Neutrophil (primary cell): Measurements from ENCODE around the gene GALNT17.

Source experiments
- H3K27ac ChIP-seq: fragments of 200-600 bp; sonication (generic); 2 replicates; pipeline ENCODE4 v1.5.1; 2016; ENCODE audit warnings: mild to moderate bottlenecking, moderate library complexity
- H3K27me3 ChIP-seq: fragments of 200-600 bp; sonication (generic); 2 replicates; pipeline ENCODE4 v1.6.0; 2016; ENCODE audit warnings: mild to moderate bottlenecking
- H3K36me3 ChIP-seq: fragments of 200-600 bp; sonication (generic); 2 replicates; pipeline ENCODE4 v1.5.1; 2017
- H3K4me1 ChIP-seq, 2 experiments: fragments of 200-600 bp in 1 of 2; sonication (generic) in 1 of 2; 1 replicate in 1 of 2; 2 replicates in 1 of 2; pipeline versions ENCODE4 v1.5.1 to v1.6.1; 2013 to 2016; ENCODE audit warnings: low read depth in 1 of 2, low read length in 1 of 2, mild to moderate bottlenecking in 1 of 2, moderate library complexity in 1 of 2; ENCODE audit not compliant: control insufficient read depth in 1 of 2, insufficient read depth in 1 of 2
- H3K4me3 ChIP-seq, 2 experiments: fragments of 200-600 bp in 1 of 2; sonication (generic) in 1 of 2; 1 replicate in 1 of 2; 2 replicates in 1 of 2; pipeline ENCODE4 v1.5.1; 2013 to 2016; ENCODE audit warnings: low read depth in 1 of 2, low read length in 1 of 2, mild to moderate bottlenecking in 1 of 2, moderate library complexity in 1 of 2
- H3K9me3 ChIP-seq: fragments of 200-600 bp; sonication (generic); 2 replicates; pipeline ENCODE4 v1.5.1; 2016
- CTCF ChIP-seq: fragments of 200-600 bp; sonication (generic); IDR thresholded peaks from 2 replicates; pipeline ENCODE4 v1.5.1; 2016; ENCODE audit warnings: antibody characterized with exemption

GALNT17 gene

GRCh38 chr7:71539615-71540014, 407.7 kb downstream of the GALNT17 start:
- Histone ChIP-seq H3K36me3 (no peaks in the 10 kb centered on the region), H3K9me3 (no peaks in the 10 kb centered on the region), H3K27ac (no peak overlapping the region), H3K4me1 (no peaks in the 10 kb centered on the region), H3K4me3 (no peak overlapping the region), H3K27me3 (no peaks in the 10 kb centered on the region)
- no peak for TF ChIP-seq CTCF

- Histone ChIP-seq H3K4me1 (no peaks in the 10 kb centered on the region), H3K27me3 (no peaks in the 10 kb centered on the region), H3K36me3 (no peaks in the 10 kb centered on the region), H3K27ac (no peak overlapping the region), H3K4me3 (no peak overlapping the region), H3K9me3 (no peaks in the 10 kb centered on the region)
- no peak for TF ChIP-seq CTCF
Measured at GRCh38 chr7:71541707-71542353, 409.9 kb downstream of the GALNT17 start.

- Histone ChIP-seq H3K27ac (no peak overlapping the region), H3K36me3 (no peaks in the 10 kb centered on the region), H3K27me3 (no peaks in the 10 kb centered on the region), H3K4me1 (no peaks in the 10 kb centered on the region), H3K4me3 (no peak overlapping the region), H3K9me3 (no peaks in the 10 kb centered on the region)
- no peak for TF ChIP-seq CTCF
Measured at GRCh38 chr7:71543396-71543795, 411.5 kb downstream of the GALNT17 start.

- H3K4me3 ChIP-seq: no peak overlapping the region
- no peak for TF ChIP-seq CTCF
- no peaks in the 10 kb centered on the region for H3K27me3 ChIP-seq
- H3K9me3 ChIP-seq: no peaks in the 10 kb centered on the region
- no peak overlapping the region for H3K27ac ChIP-seq
- H3K4me1 ChIP-seq: no peaks in the 10 kb centered on the region
- H3K36me3 ChIP-seq: no peaks in the 10 kb centered on the region
Measured at GRCh38 chr7:71544816-71545215, 412.9 kb downstream of the GALNT17 start.

GRCh38 chr7:71547426-71547825, 415.5 kb downstream of the GALNT17 start:
- no peak for TF ChIP-seq CTCF
- no peak overlapping the region for H3K4me3 ChIP-seq
- no peak overlapping the region for H3K27ac ChIP-seq
- no peaks in the 10 kb centered on the region for H3K36me3 ChIP-seq
- no peaks in the 10 kb centered on the region for H3K9me3 ChIP-seq
- no peaks in the 10 kb centered on the region for H3K27me3 ChIP-seq
- H3K4me1 ChIP-seq: no peaks in the 10 kb centered on the region
